OCI-LY1 (cell line): ENCODE results near the gene NPAS1.
A peak's percentile ranks its signal among the peaks of the same experiment; 100 is the strongest.

Experiments
- H2AFZ ChIP-seq: fragments of 200-600 bp; sonication (generic), shearing (Covaris generic); 2 replicates; pipeline ENCODE4 v1.6.0; 2014; ENCODE audit warnings: antibody characterized with exemption, mild to moderate bottlenecking, low read length
- H3F3A ChIP-seq: fragments of 200-600 bp; sonication (generic), shearing (Covaris generic); 2 replicates; pipeline ENCODE4 v1.6.0; 2014; ENCODE audit warnings: mild to moderate bottlenecking, antibody characterized with exemption, low read length, moderate library complexity; ENCODE audit not compliant: insufficient read depth
- H3K27ac ChIP-seq: fragments of 200-600 bp; sonication (generic); 2 replicates; pipeline ENCODE4 v1.5.1; 2014; ENCODE audit warnings: low read length, mixed run types, mild to moderate bottlenecking, low read depth; ENCODE audit not compliant: poor library complexity, severe bottlenecking
- H3K27me3 ChIP-seq: fragments of 200-600 bp; sonication (generic); 2 replicates; pipeline ENCODE4 v1.6.0; 2014; ENCODE audit warnings: antibody characterized with exemption, mild to moderate bottlenecking, low read length, moderate library complexity; ENCODE audit not compliant: insufficient read depth
- H3K36me3 ChIP-seq: fragments of 200-600 bp; sonication (generic); 2 replicates; pipeline ENCODE4 v1.6.1; 2014; ENCODE audit warnings: mild to moderate bottlenecking, antibody characterized with exemption, low read length, moderate library complexity, mixed read lengths; ENCODE audit not compliant: insufficient read depth
- H3K4me1 ChIP-seq: fragments of 200-600 bp; sonication (generic); 2 replicates; pipeline ENCODE4 v1.5.1; 2014; ENCODE audit warnings: mild to moderate bottlenecking, low read length, moderate library complexity; ENCODE audit not compliant: insufficient read depth, severe bottlenecking
- H3K4me2 ChIP-seq: fragments of 200-600 bp; sonication (generic), shearing (Covaris generic); 2 replicates; pipeline ENCODE4 v1.6.1; 2014; ENCODE audit warnings: low read length
- H3K4me3 ChIP-seq: fragments of 200-600 bp; sonication (generic); 2 replicates; pipeline ENCODE4 v1.5.1; 2014; ENCODE audit warnings: low read length, low read depth, mild to moderate bottlenecking, mixed read lengths; ENCODE audit not compliant: poor library complexity, severe bottlenecking
- H3K79me2 ChIP-seq: fragments of 200-600 bp; shearing (Covaris generic); 2 replicates; pipeline ENCODE4 v1.6.1; 2016; ENCODE audit warnings: mixed run types, low read length, mixed read lengths; ENCODE audit not compliant: insufficient read depth
- H3K9ac ChIP-seq: fragments of 200-600 bp; sonication (generic), shearing (Covaris generic); 2 replicates; pipeline ENCODE4 v1.6.1; 2014; ENCODE audit warnings: mild to moderate bottlenecking, low read length, mixed read lengths
- H3K9me2 ChIP-seq: fragments of 200-600 bp; sonication (generic), shearing (Covaris generic); 2 replicates; pipeline ENCODE4 v1.6.1; 2014; ENCODE audit warnings: low read depth, mild to moderate bottlenecking, low read length, mixed read lengths
- H3K9me3 ChIP-seq: fragments of 200-600 bp; shearing (Covaris generic); 2 replicates; pipeline ENCODE4 v1.6.1; 2014; ENCODE audit warnings: low read length, mixed read lengths
- H4K20me1 ChIP-seq: fragments of 200-600 bp; sonication (generic), shearing (Covaris generic); 2 replicates; pipeline ENCODE4 v1.6.0; 2016; ENCODE audit warnings: mild to moderate bottlenecking, low read length; ENCODE audit not compliant: insufficient read depth
- CTCF ChIP-seq: fragments of 200-600 bp; sonication (generic), shearing (Covaris generic); IDR thresholded peaks from 2 replicates; pipeline ENCODE4 v1.5.1; 2017; ENCODE audit warnings: mild to moderate bottlenecking, antibody characterized with exemption, low read length, moderate library complexity, mixed read lengths
- EZH2 ChIP-seq: fragments of 200-600 bp; sonication (generic), shearing (Covaris generic); IDR thresholded peaks from 2 replicates; pipeline ENCODE4 v1.8.0; 2017; ENCODE audit warnings: borderline replicate concordance, mixed run types, mild to moderate bottlenecking, antibody characterized with exemption, low read length, moderate library complexity, mixed read lengths

NPAS1 gene

GRCh38 chr19:47044946-47045866 lies 25.6 kb downstream of the NPAS1 start:
- Histone ChIP-seq H3K36me3 (peaks cover 7% of the 10 kb centered on the region; the same call in 1 of the 2 replicates), H3K9me2 (no peaks in the 10 kb centered on the region)

GRCh38 chr19:47045867-47046470 lies 26.3 kb downstream of the NPAS1 start:
- H3K36me3 ChIP-seq = peaks cover 7% of the 10 kb centered on the region; the same call in 1 of the 2 replicates
- no peak overlapping the region for H3K27ac ChIP-seq
- no peak overlapping the region for H3K4me2 ChIP-seq
- peaks cover 12% of the 10 kb centered on the region for H3K4me1 ChIP-seq
- TF ChIP-seq EZH2 (no peak), CTCF (no peak)
- no peak overlapping the region for H3K9ac ChIP-seq
- H3K9me3 ChIP-seq = no peaks in the 10 kb centered on the region
- H3K79me2 ChIP-seq = no peaks in the 10 kb centered on the region
- no peaks in the 10 kb centered on the region for H3K27me3 ChIP-seq
- no peak overlapping the region for H3K4me3 ChIP-seq
- no peaks in the 10 kb centered on the region for H3K9me2 ChIP-seq
- H3F3A ChIP-seq = no peaks in the 10 kb centered on the region
- H4K20me1 ChIP-seq = no peaks in the 10 kb centered on the region
- no peak overlapping the region for H2AFZ ChIP-seq

More at GRCh38 chr19:47044946-47045866, 25.6 kb downstream of the NPAS1 start:
- no peak overlapping the region for H3K9ac ChIP-seq
- no peak overlapping the region for H3K4me3 ChIP-seq
- no peak overlapping the region for H3K4me2 ChIP-seq
- no peaks in the 10 kb centered on the region for H3K9me3 ChIP-seq
- no peaks in the 10 kb centered on the region for H3K27me3 ChIP-seq
- H4K20me1 ChIP-seq = no peaks in the 10 kb centered on the region
- H3F3A ChIP-seq = no peaks in the 10 kb centered on the region
- no peak for TF ChIP-seq EZH2
- no peak for TF ChIP-seq CTCF
- H2AFZ ChIP-seq = no peak overlapping the region
- no peak overlapping the region for H3K27ac ChIP-seq
- no peaks in the 10 kb centered on the region for H3K79me2 ChIP-seq
- H3K4me1 ChIP-seq = peaks cover 12% of the 10 kb centered on the region

GRCh38 chr19:47047272-47047762 lies 27.7 kb downstream of the NPAS1 start:
- Histone ChIP-seq H3K4me1 (peaks cover 12% of the 10 kb centered on the region), H3K36me3 (peaks cover 6% of the 10 kb centered on the region; the same call in 1 of the 2 replicates), H3K27ac (no peak overlapping the region), H3K4me3 (peak overlapping the region; percentile 89), H3K9ac (no peak overlapping the region), H3F3A (no peaks in the 10 kb centered on the region), H3K9me2 (no peaks in the 10 kb centered on the region), H4K20me1 (no peaks in the 10 kb centered on the region), H3K27me3 (no peaks in the 10 kb centered on the region), H3K9me3 (no peaks in the 10 kb centered on the region), H3K4me2 (peak overlapping the region; percentile 87), H3K79me2 (no peaks in the 10 kb centered on the region), H2AFZ (no peak overlapping the region)
- TF ChIP-seq EZH2 (no peak), CTCF (no peak)
